IPS-20b (cell line): ENCODE data around the gene UBE2B.

Source experiments
- H3K27ac ChIP-seq: one replicate; pipeline ENCODE4 v1.5.1; 2013; ENCODE audit warnings: low read length
- H3K27me3 ChIP-seq: 2 replicates; pipeline ENCODE4 v1.6.1; 2013; ENCODE audit warnings: mild to moderate bottlenecking, low read length, inconsistent platforms; ENCODE audit not compliant: insufficient read depth
- H3K36me3 ChIP-seq: 2 replicates; pipeline ENCODE4 v1.6.1; 2013; ENCODE audit warnings: low read depth, mild to moderate bottlenecking, inconsistent platforms, low read length, moderate library complexity; ENCODE audit not compliant: insufficient read depth
- H3K4me1 ChIP-seq: 2 replicates; pipeline ENCODE4 v1.6.1; 2013; ENCODE audit warnings: mild to moderate bottlenecking, control low read depth, inconsistent platforms, low read length, moderate library complexity; ENCODE audit not compliant: insufficient read depth
- H3K4me3 ChIP-seq: 2 replicates; pipeline ENCODE4 v1.5.1; 2013; ENCODE audit warnings: mild to moderate bottlenecking, low read length, inconsistent platforms
- H3K9ac ChIP-seq: 2 replicates; pipeline ENCODE4 v1.6.1; 2013; ENCODE audit warnings: low read depth, mild to moderate bottlenecking, inconsistent platforms, low read length, moderate library complexity
- H3K9me3 ChIP-seq: 2 replicates; pipeline ENCODE4 v1.6.1; 2013; ENCODE audit warnings: mild to moderate bottlenecking, low read depth, low read length, inconsistent platforms; ENCODE audit not compliant: insufficient read depth

Gene UBE2B

DNA sequence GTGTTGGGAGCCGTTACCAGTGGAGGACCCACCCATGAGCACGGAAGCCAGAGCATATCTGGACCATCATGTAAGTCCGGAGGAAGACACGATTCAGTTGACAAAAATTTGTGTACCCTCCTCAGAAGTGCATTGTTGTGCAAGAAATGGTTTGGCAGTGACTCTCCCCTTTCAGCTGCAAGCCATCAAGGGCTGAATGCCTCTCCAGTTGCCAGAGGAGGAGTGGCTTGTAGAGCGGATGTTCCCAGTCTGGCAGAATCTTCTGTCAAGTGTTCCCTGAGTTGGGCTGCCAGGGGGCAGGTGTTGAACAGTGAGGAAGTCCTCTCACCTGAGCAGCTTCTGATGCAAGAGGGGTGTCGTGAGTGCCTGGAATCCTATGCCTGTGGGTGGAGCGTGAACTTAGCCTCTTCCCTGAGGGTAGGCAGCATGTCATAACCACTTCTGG lies 67.9 kb downstream of the UBE2B start:
- Histone ChIP-seq H3K9me3 (no peaks in the 10 kb centered on the region), H3K27me3 (no peaks in the 10 kb centered on the region), H3K9ac (no peak overlapping the region), H3K27ac (no peak overlapping the region), H3K36me3 (no peaks in the 10 kb centered on the region; the same call in 1 of the 2 replicates), H3K4me3 (no peak overlapping the region), H3K4me1 (peaks cover 13% of the 10 kb centered on the region; the same call in 1 of the 2 replicates)

DNA sequence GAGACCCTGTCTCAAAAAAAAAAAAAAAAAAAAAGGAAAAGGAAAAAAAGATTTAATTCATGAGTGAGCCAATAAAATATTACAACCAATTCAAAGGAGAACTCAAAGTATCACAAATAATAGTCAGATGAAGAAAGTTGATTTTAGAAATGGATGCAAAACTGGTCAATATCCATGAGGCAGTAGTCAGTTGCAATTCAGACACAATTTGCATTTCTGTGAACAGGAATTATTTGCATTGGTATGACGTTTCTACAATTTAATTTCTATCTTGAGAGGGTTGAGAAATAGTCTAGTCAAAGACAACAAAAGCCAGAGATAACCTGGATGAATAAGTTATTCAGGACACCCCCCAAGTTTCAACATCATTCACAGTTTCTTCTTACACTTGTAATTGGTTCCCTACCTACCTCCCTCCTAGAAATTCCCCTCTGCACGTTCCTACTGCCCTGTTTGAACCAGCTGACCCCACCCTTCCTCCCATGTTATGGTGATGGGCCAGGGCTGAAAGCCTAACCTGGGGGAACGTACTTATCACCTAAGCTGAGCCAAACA lies 68.9 kb downstream of the UBE2B start:
- no peak overlapping the region for H3K27ac ChIP-seq
- H3K4me1 ChIP-seq: peaks cover 10% of the 10 kb centered on the region; the same call in 1 of the 2 replicates
- H3K27me3 ChIP-seq: no peaks in the 10 kb centered on the region
- H3K36me3 ChIP-seq: no peaks in the 10 kb centered on the region; the same call in 1 of the 2 replicates
- H3K9ac ChIP-seq: no peak overlapping the region
- no peak overlapping the region for H3K4me3 ChIP-seq
- H3K9me3 ChIP-seq: no peaks in the 10 kb centered on the region
